HG03066 (cell line): Measurements from ENCODE around the gene LRTM2.
A peak's percentile ranks its signal among the peaks of the same experiment; 100 is the strongest.

Source experiments
- ATAC-seq: cut with Tn5 transposase; IDR thresholded peaks from one replicate; pipeline ENCODE4 v1.9.1; 2021; ENCODE audit warnings: low read depth; ENCODE audit not compliant: unreplicated experiment

Gene LRTM2

DNA sequence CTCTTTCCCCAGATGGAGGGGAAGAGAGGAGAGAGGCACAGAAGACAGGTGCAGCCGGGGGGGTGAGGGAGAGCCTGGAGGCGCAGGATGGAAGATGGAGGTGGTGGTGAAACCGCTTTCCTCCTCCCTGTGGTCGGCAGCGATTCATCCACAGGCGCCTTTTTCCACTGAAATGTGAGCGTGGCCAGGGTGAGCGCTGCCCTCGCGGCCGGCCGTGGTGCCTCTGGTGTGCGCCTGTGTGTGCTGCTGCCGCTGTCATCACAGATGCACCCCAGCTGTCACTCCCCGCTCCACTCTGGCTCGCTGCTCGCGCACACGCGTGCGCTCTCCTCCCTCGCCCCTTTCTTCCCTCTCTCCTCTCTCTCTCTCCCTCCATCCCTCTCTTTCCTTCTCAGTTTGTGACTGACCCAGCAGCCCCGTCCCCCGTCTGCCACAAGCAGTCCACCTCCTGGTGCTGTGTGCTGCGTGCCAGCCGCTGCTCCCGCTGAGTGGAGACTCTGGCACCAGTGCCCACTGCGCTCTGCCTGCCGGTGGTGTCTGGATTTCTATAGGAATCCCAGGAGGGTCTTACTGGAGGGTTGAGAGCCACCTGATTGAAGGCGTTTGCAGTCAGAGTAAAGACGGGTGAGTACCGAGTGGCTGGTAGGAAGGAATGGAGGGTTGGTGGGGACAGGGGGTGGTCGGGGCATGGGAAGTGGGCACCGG is at the start of gene LRTM2:
Gene LRTM2 (plus strand): TSS at position 375 of the 705 bp plus-strand sequence. CDS start 7,584 bp downstream, outside the sequence.
- ATAC-seq: no peak

DNA sequence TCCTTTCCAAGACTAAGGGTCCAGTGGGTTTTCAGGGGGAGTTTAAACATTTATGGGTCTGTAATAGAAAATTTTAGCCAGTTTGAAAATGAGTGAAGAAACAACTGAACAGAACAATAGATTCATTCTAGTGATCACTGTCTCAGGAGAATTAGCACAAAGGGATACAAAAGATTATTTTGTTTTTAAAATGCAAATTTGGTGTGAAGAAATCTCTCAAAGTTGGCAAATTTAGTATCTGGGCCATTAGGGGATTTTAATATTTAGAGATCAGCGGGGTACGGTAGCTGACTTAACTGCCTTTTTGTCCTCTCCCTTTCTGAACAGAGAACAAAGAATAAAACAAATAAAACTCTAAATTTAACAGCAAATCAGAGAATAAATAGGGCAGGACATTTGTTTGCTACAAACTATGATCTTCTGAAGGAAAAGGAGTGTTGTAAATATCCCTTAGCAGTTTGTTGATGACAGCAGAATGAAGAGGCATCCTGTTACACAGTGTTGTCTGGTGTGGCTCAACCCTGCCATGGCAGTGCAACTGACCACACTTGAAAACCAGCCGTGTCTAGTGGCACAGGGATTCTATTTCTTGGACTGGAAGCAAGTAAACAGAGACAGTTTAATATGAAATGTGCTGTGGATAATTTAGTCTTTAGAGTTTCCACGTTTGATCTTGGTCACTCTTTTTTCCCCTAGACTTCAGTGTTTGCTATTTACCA is 46.3 kb upstream of the LRTM2 start:
- no peak for ATAC-seq

GRCh38 chr12:1776170-1776921 is 44.0 kb upstream of the LRTM2 start:
- ATAC-seq: no peak

DNA sequence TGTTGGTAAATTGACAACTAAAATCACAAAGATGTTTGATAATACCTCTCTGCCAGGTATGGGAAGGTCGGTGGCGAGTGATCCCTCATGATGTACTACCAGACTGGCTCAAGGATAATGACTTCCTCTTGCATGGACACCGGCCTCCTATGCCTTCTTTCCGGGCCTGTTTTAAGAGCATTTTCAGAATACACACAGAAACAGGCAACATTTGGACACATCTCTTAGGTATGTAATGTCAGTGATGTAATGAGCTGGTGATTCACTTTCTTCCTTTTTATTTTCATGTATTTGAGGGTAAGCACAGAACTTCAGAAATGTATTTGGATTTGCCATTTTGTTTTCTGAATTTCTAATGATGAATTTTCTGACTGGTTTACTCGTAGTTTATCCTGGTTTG is 42.6 kb upstream of the LRTM2 start:
- ATAC-seq: no peak

GRCh38 chr12:1778911-1779310 is 41.5 kb upstream of the LRTM2 start:
- no peak for ATAC-seq

DNA sequence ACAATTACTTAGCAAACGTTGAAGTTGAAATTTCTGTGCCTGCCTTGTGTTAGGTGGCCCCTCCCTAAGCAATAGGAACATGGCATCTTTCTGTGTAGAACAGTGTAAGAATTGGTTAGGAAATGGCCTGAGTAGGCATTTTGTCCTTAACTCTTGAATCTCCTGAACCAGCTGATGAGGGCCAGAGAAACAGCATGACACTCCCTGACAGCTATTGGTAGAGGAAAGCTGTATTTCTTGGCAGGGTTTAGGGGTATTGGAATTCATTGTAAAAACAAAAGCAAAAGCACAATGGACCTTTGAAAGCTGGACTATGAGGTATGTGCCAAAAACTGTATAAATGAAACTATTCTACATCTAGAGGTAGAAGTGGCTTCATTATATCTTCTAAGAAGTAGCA is 40.6 kb upstream of the LRTM2 start:
- no peak for ATAC-seq

GRCh38 chr12:1781772-1782171 is 38.6 kb upstream of the LRTM2 start:
- no peak for ATAC-seq

- no peak for ATAC-seq
Observed at GRCh38 chr12:1782215-1782614, 38.1 kb upstream of the LRTM2 start.

DNA sequence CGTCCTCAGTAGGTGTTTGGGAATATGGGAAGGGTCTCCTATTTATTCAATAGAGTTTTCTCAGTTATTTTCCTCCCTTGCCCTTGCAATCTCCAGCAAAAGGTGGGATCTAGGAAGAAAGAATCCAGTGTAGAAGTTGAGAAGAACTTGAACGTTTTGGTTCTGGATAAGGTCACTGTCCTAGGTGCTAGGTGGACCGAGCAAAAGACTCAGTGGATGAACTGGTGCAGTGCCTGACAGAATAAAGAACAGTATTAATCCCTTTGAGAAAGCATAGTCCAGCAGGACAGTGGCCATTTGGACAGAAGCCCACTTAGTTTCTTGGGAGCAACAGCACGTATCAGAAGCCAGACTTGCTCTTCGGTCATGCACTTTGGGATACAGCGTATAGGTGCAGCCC is 32.7 kb upstream of the LRTM2 start:
- no peak for ATAC-seq

DNA sequence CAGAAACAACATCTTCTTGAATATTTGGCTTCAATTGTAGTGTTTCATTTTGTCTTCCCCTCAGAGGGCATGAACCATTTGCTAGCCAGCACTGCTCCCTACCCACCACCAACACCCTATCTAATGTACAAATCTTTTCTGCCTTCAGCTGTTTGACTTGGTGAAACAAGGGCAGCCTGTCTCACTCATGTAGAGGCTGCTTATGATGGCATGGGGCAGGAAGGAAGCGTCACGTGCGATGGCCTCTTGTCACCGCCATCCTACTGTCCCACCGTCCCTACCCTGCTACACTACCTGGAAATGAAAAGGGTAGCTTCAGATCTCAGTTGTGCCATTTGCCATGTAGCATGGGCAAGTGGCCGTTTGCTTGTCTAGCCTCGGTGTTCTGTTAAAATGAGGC is 29.9 kb upstream of the LRTM2 start:
- no peak for ATAC-seq

DNA sequence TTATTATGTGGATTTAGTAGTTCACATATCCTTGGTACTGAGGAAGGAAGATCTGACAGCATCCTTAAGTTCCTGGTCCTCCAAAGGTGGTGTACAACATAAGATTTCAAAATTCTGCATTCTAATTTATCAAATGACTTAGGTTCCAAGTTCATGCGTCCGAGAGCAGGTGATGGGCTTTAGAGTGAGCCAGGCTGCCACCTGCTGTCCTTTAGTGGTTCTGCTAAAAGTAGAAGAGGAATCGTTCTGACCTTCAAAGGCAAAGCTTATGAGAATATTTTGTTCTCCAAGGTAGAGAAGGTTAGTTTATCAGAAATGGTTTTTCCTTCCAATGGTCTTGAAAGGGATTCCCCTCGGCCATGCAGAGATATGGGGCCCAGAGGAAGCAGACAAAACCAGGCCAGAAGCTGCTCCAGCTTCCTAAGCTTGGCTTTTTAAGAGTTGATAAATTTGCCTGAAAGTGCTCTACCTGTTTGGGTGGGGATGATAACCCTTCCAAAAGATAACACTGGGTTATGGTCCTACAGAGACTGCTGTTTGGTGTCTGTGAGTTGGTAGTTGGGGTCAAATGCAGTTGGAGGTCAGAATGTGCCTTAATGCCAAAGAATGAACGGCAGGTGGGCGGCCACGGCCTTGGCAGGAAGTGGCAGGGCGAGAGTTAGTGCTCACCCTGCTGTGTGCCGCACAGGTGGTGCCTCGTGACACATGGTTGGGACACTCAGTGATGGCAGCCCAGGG is 29.1 kb upstream of the LRTM2 start:
- ATAC-seq: no peak

DNA sequence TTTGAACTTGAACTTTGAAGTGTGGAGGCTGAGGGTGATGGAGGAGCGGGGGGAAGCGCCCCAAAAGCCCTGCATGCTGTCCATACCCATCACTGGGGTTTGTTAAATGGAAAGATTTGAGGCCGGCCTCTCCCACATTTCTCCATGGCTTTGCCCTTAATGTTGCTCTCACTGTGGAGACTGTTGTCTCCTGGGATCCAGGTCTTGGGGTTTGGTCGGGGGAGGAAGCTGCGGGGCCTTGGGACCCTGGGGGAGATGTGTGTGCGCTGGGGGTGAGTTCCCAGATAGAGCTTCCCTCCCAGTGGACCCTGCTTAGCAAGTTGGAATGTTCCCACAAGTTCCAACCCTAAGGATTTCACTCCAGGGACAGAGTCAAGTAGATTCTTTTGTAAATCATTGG is 28.0 kb upstream of the LRTM2 start:
- ATAC-seq: no peak

DNA sequence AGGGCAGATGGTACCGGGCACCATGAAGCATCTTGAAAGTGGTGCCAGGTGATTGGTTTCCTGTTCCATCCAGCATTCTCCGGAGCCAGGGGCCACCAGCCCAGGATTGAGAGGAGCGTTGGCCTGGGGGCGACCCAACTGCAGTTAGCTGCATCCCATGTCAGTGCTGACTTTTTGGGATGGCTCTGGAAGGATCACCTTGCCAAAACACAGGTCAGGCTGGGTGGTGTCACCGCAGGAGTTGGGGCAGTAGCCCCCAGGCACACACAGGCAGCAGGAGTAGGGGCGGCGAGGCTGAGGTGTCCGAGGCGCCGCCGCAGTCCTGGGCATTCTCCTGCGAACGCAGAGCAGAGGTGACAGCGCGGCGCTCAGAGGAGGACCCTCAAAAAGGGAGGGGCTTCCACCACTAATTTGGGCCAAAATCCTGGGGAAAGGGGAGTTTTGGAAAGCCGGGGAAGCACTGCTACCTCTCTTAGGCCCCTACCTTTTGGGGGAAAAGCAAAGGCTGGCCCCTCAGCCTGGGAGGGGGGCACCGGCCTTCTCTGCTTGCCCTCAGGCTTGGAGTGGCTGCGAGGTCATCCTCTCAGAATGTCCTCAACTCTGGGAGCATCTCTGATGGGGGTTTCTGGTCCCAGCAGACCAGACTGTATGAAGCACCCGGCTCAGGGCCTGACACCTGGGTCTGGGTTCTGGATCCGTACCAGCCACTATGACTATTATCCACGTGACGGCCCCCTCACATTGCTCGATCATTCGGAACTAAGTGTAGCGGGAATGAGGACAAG is 26.7 kb upstream of the LRTM2 start:
- ATAC-seq: no peak

DNA sequence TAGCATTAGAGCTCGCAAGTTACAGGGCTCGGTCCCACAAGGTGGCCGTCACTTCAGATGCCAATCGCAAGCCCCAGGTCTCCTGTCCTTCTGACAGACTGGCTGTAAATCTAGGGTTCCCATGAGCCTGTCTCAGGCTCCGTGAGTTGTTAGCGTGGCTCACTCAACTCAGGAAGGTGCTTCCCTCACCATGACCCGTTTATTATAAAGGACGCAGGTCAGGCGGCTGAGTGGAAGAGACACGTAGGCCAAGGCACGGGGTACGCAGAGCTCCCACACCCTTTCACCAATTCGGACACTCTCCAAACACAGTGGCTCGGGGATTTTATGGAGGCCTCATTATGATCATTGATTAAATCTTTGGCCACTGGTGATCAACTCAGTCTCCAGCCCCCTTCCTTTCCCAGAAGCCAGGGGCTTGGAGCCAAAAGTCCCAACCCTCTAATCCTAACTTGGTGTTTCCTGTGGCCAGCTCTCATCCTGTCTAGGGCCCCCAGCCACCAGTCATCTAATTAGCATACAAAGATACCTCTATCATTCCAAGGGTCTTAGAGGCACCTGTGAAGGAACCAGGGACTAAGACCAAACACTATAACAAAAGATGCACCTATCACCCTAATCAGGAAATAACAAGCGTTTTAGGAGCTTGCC is 25.8 kb upstream of the LRTM2 start:
- ATAC-seq: no peak

- ATAC-seq: no peak
Observed at GRCh38 chr12:1795221-1795784, 25.1 kb upstream of the LRTM2 start.

- ATAC-seq: peak; percentile 83
Observed at GRCh38 chr12:1795785-1796514, 24.4 kb upstream of the LRTM2 start.

GRCh38 chr12:1796515-1797010 is 23.8 kb upstream of the LRTM2 start:
- ATAC-seq: peak; percentile 20
